GM12878 (cell line): Measurements from ENCODE around the gene KISS1R. TPM values are rescaled to one million over a fixed set of nuclear protein-coding genes. Genes with fewer than 3 reads are reported as not detected.

Experiments used
- ATAC-seq: fragments of 200-7000 bp; cut with Tn5 transposase; 3 replicates; pipeline ENCODE4 v1.9.1; 2020; ENCODE audit warnings: mild to moderate bottlenecking, moderate library complexity
- BruUV-seq: library from RNA; stranded (reverse); fragments of 400-500 nt; replicated peaks from 2 replicates; lab custom pipeline; 2021; lab: Mats Ljungman, UMichigan
- CTCF ChIA-PET: fragments of 300-600 bp; sonication (Branson Sonifier 250); formaldehyde crosslinking; extraction: SDS; loops from one replicate; lab custom pipeline; 2021; ENCODE audit warnings: inconsistent platforms; lab: Yijun Ruan, JAX
- POLR2A ChIA-PET: fragments of 350-600 bp; formaldehyde crosslinking; extraction: SDS; loops from one replicate; lab custom pipeline; 2021; ENCODE audit warnings: inconsistent platforms; lab: Charles Lee
- RAD21 ChIA-PET: fragments of 300-600 bp; sonication (Branson Sonifier 250); formaldehyde crosslinking; loops from one replicate; lab custom pipeline; 2023; ENCODE audit warnings: antibody characterized with exemption; ENCODE audit not compliant: unreplicated experiment; lab: Charles Lee
- SMC1A ChIA-PET: fragments of 300-600 bp; sonication (Branson Sonifier 250); formaldehyde crosslinking; loops from one replicate; lab custom pipeline; 2023; ENCODE audit not compliant: unreplicated experiment, uncharacterized antibody; lab: Charles Lee
- DNase-seq: peaks from one replicate; pipeline ENCODE4 v3.0.0-alpha.2; 2011; ENCODE audit warnings: low read depth, low spot score
- FAIRE-seq: peaks from 3 replicates; lab custom pipeline; 2011; peaks lifted over from hg19 to GRCh38; lab: Jason Lieb, UNC
- H2AFZ ChIP-seq: 2 replicates; pipeline ENCODE4 v1.6.0; 2011; ENCODE audit warnings: low read depth, low read length, control low read depth; ENCODE audit not compliant: control insufficient read depth
- H3K27ac ChIP-seq: 2 replicates; pipeline ENCODE4 v1.5.1; 2011; ENCODE audit warnings: control low read depth; ENCODE audit not compliant: control insufficient read depth, insufficient read depth
- H3K27me3 ChIP-seq, 2 experiments: replicated peaks in 1 of 2; 2 replicates each; pipeline versions ENCODE4 v1.6.0 to v1.6.1; 2011; ENCODE audit warnings: low read length in 1 of 2; ENCODE audit not compliant: control insufficient read depth in 2 of 2, insufficient read depth in 2 of 2
- H3K36me3 ChIP-seq, 2 experiments: 2 replicates each; pipeline ENCODE4 v1.5.1; 2011; ENCODE audit warnings: low read length in 1 of 2; ENCODE audit not compliant: control insufficient read depth in 2 of 2, insufficient read depth in 2 of 2
- H3K4me1 ChIP-seq: 2 replicates; pipeline ENCODE4 v1.6.1; 2011; ENCODE audit warnings: mild to moderate bottlenecking, low read length, moderate library complexity, mixed read lengths; ENCODE audit not compliant: control insufficient read depth, insufficient read depth
- H3K4me2 ChIP-seq: 2 replicates; pipeline ENCODE4 v1.6.0; 2011; ENCODE audit warnings: control low read depth; ENCODE audit not compliant: control insufficient read depth, insufficient read depth
- H3K4me3 ChIP-seq: fragments of 200-600 bp; sonication (generic); 2 replicates; pipeline ENCODE4 v1.5.1; 2016
- H3K79me2 ChIP-seq: 2 replicates; pipeline ENCODE4 v1.6.0; 2011; ENCODE audit warnings: low read length; ENCODE audit not compliant: control insufficient read depth, insufficient read depth
- H3K9ac ChIP-seq: 2 replicates; pipeline ENCODE4 v1.8.0; 2011; ENCODE audit warnings: low read length, control low read depth, mixed read lengths; ENCODE audit not compliant: control insufficient read depth, insufficient read depth
- H3K9me3 ChIP-seq: replicated peaks from 3 replicates; pipeline ENCODE4 v1.5.1; 2011; ENCODE audit warnings: mild to moderate bottlenecking, low read length; ENCODE audit not compliant: control insufficient read depth, insufficient read depth
- H4K20me1 ChIP-seq: 2 replicates; pipeline ENCODE4 v1.6.0; 2011; ENCODE audit not compliant: control insufficient read depth, insufficient read depth
- BACH1 ChIP-seq: fragments of 450-650 bp; IDR thresholded peaks from 2 replicates; pipeline ENCODE4 v1.6.1; 2017; ENCODE audit warnings: mild to moderate bottlenecking, borderline replicate concordance
- BHLHE40 ChIP-seq, 2 experiments: fragments of 450-650 bp in 1 of 2; IDR thresholded peaks; 2 replicates each; pipeline ENCODE4 v1.6.1; 2011 to 2017; ENCODE audit warnings: low read depth in 2 of 2, borderline replicate concordance in 1 of 2, improper control_type of control experiment in 1 of 2, low read length in 1 of 2, mild to moderate bottlenecking in 1 of 2
- CBX5 ChIP-seq: sonication (generic); IDR thresholded peaks from 2 replicates; pipeline ENCODE4 v1.6.1; 2016; ENCODE audit warnings: low read depth, moderate library complexity, mild to moderate bottlenecking, inconsistent platforms
- GATAD2B ChIP-seq: fragments of 450-650 bp; conservative IDR thresholded peaks from 2 replicates; pipeline ENCODE4 v1.6.1; 2017; ENCODE audit warnings: low read depth, mild to moderate bottlenecking, moderate library complexity
- IKZF1 ChIP-seq: fragments of 450-650 bp; conservative IDR thresholded peaks from 2 replicates; pipeline ENCODE4 v1.6.1; 2017; ENCODE audit warnings: antibody characterized with exemption, mild to moderate bottlenecking
- MEF2B ChIP-seq: fragments of 450-650 bp; IDR thresholded peaks from 2 replicates; pipeline ENCODE4 v1.6.1; 2018; ENCODE audit warnings: mild to moderate bottlenecking, moderate library complexity; ENCODE audit not compliant: partially characterized antibody, poor library complexity, severe bottlenecking
- NR2C2 ChIP-seq: IDR thresholded peaks from 2 replicates; pipeline ENCODE4 v1.6.1; 2011; ENCODE audit warnings: borderline replicate concordance, low read depth; ENCODE audit not compliant: control insufficient read depth, insufficient read length
- SP1 ChIP-seq: IDR thresholded peaks from one replicate; pipeline ENCODE4 v1.6.1; 2011; ENCODE audit warnings: low read depth, low read length
- SREBF2 ChIP-seq: IDR thresholded peaks from 2 replicates; pipeline ENCODE4 v1.6.1; 2012; ENCODE audit warnings: mild to moderate bottlenecking, low read length
- TCF3 ChIP-seq: IDR thresholded peaks from 2 replicates; pipeline ENCODE4 v1.6.1; 2012; ENCODE audit warnings: low read depth, mild to moderate bottlenecking, low read length, borderline replicate concordance; ENCODE audit not compliant: insufficient read depth
- WGBS: methylation state at CpG from one replicate; pipeline ENCODE4 v1.1.6; 2016; ENCODE audit warnings: low lambda C conversion rate; ENCODE audit not compliant: insufficient replicate concordance, insufficient coverage; ENCODE audit errors: missing lambda C conversion rate; 5-methylcytosine and 5-hydroxymethylcytosine counted together
- in situ Hi-C: fragments of 300-500 bp; cut with MboI; formaldehyde crosslinking; loops from 9 replicates; pipeline ENCODE4 v1.14.3; 2018; ENCODE audit warnings: mixed read lengths
- intact Hi-C: fragments of 100-400 bp; cut with micrococcal nuclease; formaldehyde crosslinking; loops from one replicate; pipeline ENCODE4 v1.14.2; 2022; ENCODE audit not compliant: unreplicated experiment
- polyA plus RNA-seq, 11 experiments: library from polyadenylated mRNA; depleted of rRNA in 4 of 11; unstranded in 6 of 11; stranded (reverse) in 5 of 11; fragments of >200 nt; fragmentation: Nextera tagmentation in 4 of 11; fragmentation: Illumina TruSeq in 1 of 11; extraction: Ambion mirVana in 4 of 11; extraction: Trizol in 1 of 11; gene quantifications; 1 replicate in 1 of 11; 2 replicates in 10 of 11; pipeline versions ENCODE4 v1.2.1 to v1.2.3, GENCODE V29; 2011 to 2016; ENCODE audit warnings: inconsistent platforms in 2 of 11, missing spikeins in 2 of 11, low read depth in 1 of 11
- total RNA-seq, 4 experiments: library from RNA; depleted of rRNA in 3 of 4; stranded (reverse); fragments of >200 nt in 3 of 4; fragmentation: Illumina TruSeq in 1 of 4; extraction: Trizol in 1 of 4; gene quantifications; 2 replicates each; pipeline versions ENCODE4 v1.2.1 to v1.2.3, GENCODE V29; 2013 to 2021
- TF ChIP-seq, protein P1 (sequence below): IDR thresholded peaks from 2 replicates; pipeline ENCODE4 v1.6.1; 2012; ENCODE audit warnings: low read depth, low read length, improper control_type of control experiment
- TF ChIP-seq, protein P2 (sequence below): IDR thresholded peaks from 2 replicates; pipeline ENCODE4 v1.6.1; 2012; ENCODE audit warnings: low read length, inconsistent platforms
- TF ChIP-seq, protein P3 (sequence below): fragments of 150-350 bp; IDR thresholded peaks from 2 replicates; pipeline ENCODE4 v1.6.1; 2014; ENCODE audit warnings: mild to moderate bottlenecking, low read depth, low read length
- TF ChIP-seq, protein P4 (sequence below): IDR thresholded peaks from 2 replicates; pipeline ENCODE4 v1.6.1; 2011; ENCODE audit warnings: borderline replicate concordance, low read depth, mild to moderate bottlenecking, moderate library complexity, mixed read lengths, low read length; ENCODE audit not compliant: insufficient read depth; ENCODE audit errors: extremely low read length
- TF ChIP-seq, protein P5 (sequence below): fragments of 450-650 bp; formaldehyde crosslinking; IDR thresholded peaks from 2 replicates; pipeline ENCODE4 v1.4.0; 2020; ENCODE audit warnings: mild to moderate bottlenecking, moderate library complexity

Gene KISS1R
- total and polyA plus RNA-seq, 10 of the 15 experiments (the other 5 are each of a cell fraction or from before 2014, with no cell fraction given) = 0.13 to 2.7 (median 1.4) TPM; not detected in 3

DNA sequence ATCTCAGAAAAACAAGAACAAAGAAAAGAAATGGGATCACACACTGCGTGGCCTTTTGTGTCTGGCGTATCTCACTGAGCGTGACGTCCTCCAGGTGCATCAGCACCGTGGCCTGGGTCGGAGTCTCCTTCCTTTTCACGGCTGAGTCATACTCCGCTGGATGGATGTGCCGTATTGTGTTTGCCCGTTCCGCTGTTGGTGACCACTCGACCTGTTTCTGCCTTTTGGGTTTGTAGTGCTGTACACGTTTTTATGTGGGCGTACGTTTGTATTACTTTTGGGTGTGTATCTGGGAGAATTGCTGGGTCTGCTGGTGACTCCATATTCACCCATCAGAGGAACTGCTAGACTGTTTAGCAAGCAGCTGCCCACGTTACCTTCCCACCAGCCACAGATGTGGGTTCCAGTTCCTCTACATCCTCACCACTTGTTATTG lies 20.1 kb downstream of the KISS1R start:
- Histone ChIP-seq H4K20me1 (no peaks in the 10 kb centered on the region; the same call in 1 of the 2 replicates), H3K36me3 (peaks cover 24 to 30% of the 10 kb centered on the region in 2 experiments), H3K9me3 (peaks cover 4% of the 10 kb centered on the region), H3K27me3 (no peaks in the 10 kb centered on the region), H3K4me2 (no peak overlapping the region; the same call in 1 of the 2 replicates), H3K4me3 (no peak overlapping the region), H2AFZ (no peak overlapping the region), H3K4me1 (peaks cover 17% of the 10 kb centered on the region), H3K27ac (no peak overlapping the region), H3K79me2 (peaks cover 80% of the 10 kb centered on the region), H3K9ac (no peak overlapping the region)
- in situ Hi-C loops (no loop called here), intact Hi-C loops (no loop called here)
- ATAC-seq = peak; percentile 33
- 45% methylated on average over 16 of the region's 16 CpGs for WGBS
- CTCF ChIA-PET = no interaction called here
- SMC1A ChIA-PET = no interaction called here
- DNase-seq = no peak
- POLR2A ChIA-PET = interaction anchor here (1.0 to 1.2 kb wide), 2 partner anchors 10 to 47 kb away, joined by 3 read pairs; partner anchors contain the start of gene WDR18
- peak; percentile 75 for FAIRE-seq
- BruUV-seq = TSS peak; percentile 57
- RAD21 ChIA-PET = no interaction called here
- TF ChIP-seq, protein P1, sequence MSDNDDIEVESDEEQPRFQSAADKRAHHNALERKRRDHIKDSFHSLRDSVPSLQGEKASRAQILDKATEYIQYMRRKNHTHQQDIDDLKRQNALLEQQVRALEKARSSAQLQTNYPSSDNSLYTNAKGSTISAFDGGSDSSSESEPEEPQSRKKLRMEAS = no peak
- TF ChIP-seq, protein P2, sequence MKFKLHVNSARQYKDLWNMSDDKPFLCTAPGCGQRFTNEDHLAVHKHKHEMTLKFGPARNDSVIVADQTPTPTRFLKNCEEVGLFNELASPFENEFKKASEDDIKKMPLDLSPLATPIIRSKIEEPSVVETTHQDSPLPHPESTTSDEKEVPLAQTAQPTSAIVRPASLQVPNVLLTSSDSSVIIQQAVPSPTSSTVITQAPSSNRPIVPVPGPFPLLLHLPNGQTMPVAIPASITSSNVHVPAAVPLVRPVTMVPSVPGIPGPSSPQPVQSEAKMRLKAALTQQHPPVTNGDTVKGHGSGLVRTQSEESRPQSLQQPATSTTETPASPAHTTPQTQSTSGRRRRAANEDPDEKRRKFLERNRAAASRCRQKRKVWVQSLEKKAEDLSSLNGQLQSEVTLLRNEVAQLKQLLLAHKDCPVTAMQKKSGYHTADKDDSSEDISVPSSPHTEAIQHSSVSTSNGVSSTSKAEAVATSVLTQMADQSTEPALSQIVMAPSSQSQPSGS = no peak
- TF ChIP-seq, protein P3, sequence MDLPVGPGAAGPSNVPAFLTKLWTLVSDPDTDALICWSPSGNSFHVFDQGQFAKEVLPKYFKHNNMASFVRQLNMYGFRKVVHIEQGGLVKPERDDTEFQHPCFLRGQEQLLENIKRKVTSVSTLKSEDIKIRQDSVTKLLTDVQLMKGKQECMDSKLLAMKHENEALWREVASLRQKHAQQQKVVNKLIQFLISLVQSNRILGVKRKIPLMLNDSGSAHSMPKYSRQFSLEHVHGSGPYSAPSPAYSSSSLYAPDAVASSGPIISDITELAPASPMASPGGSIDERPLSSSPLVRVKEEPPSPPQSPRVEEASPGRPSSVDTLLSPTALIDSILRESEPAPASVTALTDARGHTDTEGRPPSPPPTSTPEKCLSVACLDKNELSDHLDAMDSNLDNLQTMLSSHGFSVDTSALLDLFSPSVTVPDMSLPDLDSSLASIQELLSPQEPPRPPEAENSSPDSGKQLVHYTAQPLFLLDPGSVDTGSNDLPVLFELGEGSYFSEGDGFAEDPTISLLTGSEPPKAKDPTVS = no peak
- TF ChIP-seq IKZF1 (no peak), BHLHE40 (IDR thresholded peaks at IDR 0.05; ENCODE audit: borderline replicate concordance in 1 of 2, low read depth in 2 of 2, low read length in 1 of 2) (peak in 1 of 2 experiments; percentile 31; a peak in 1 of 4 replicates), GATAD2B (no peak), TCF3 (0 out of 2 replicates have a peak, but pooled peaks have one; percentile 31), MEF2B (no peak), CBX5 (0 out of 2 replicates have a peak, but pooled peaks have one; percentile 28), SREBF2 (no peak), BACH1 (no peak), SP1 (peak; percentile 29), NR2C2 (no peak)
- TF ChIP-seq, protein P4, sequence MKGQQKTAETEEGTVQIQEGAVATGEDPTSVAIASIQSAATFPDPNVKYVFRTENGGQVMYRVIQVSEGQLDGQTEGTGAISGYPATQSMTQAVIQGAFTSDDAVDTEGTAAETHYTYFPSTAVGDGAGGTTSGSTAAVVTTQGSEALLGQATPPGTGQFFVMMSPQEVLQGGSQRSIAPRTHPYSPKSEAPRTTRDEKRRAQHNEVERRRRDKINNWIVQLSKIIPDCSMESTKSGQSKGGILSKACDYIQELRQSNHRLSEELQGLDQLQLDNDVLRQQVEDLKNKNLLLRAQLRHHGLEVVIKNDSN = no peak
- TF ChIP-seq, protein P5, sequence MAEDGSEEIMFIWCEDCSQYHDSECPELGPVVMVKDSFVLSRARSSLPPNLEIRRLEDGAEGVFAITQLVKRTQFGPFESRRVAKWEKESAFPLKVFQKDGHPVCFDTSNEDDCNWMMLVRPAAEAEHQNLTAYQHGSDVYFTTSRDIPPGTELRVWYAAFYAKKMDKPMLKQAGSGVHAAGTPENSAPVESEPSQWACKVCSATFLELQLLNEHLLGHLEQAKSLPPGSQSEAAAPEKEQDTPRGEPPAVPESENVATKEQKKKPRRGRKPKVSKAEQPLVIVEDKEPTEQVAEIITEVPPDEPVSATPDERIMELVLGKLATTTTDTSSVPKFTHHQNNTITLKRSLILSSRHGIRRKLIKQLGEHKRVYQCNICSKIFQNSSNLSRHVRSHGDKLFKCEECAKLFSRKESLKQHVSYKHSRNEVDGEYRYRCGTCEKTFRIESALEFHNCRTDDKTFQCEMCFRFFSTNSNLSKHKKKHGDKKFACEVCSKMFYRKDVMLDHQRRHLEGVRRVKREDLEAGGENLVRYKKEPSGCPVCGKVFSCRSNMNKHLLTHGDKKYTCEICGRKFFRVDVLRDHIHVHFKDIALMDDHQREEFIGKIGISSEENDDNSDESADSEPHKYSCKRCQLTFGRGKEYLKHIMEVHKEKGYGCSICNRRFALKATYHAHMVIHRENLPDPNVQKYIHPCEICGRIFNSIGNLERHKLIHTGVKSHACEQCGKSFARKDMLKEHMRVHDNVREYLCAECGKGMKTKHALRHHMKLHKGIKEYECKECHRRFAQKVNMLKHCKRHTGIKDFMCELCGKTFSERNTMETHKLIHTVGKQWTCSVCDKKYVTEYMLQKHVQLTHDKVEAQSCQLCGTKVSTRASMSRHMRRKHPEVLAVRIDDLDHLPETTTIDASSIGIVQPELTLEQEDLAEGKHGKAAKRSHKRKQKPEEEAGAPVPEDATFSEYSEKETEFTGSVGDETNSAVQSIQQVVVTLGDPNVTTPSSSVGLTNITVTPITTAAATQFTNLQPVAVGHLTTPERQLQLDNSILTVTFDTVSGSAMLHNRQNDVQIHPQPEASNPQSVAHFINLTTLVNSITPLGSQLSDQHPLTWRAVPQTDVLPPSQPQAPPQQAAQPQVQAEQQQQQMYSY = no peak
